Osteocyte (in vitro differentiated cells): ENCODE data around the gene OPN4. TPM values are rescaled to one million over a fixed set of nuclear protein-coding genes. Genes with fewer than 3 reads are reported as not detected.
A peak's percentile ranks its signal among the peaks of the same experiment; 100 is the strongest.

Experiments used
- DNase-seq: peaks from one replicate; pipeline ENCODE4 v3.0.0; 2021; ENCODE audit warnings: mixed read lengths; ENCODE audit not compliant: unreplicated experiment; ENCODE audit errors: extremely low spot score
- H3K27ac Mint-ChIP-seq: one replicate; pipeline ENCODE4 v1.8.0; 2021; ENCODE audit warnings: mild to moderate bottlenecking, mixed read lengths; ENCODE audit not compliant: unreplicated experiment
- H3K27me3 Mint-ChIP-seq: one replicate; pipeline ENCODE4 v1.8.0; 2021; ENCODE audit warnings: mixed read lengths; ENCODE audit not compliant: unreplicated experiment
- H3K36me3 Mint-ChIP-seq: one replicate; pipeline ENCODE4 v1.8.0; 2021; ENCODE audit warnings: mixed read lengths; ENCODE audit not compliant: unreplicated experiment
- H3K4me1 Mint-ChIP-seq: one replicate; pipeline ENCODE4 v1.8.0; 2021; ENCODE audit warnings: mixed read lengths; ENCODE audit not compliant: unreplicated experiment
- H3K4me3 Mint-ChIP-seq: one replicate; pipeline ENCODE4 v1.8.0; 2021; ENCODE audit warnings: mild to moderate bottlenecking, moderate library complexity, mixed read lengths; ENCODE audit not compliant: unreplicated experiment
- H3K9me3 Mint-ChIP-seq: one replicate; pipeline ENCODE4 v1.8.0; 2021; ENCODE audit warnings: mixed read lengths; ENCODE audit not compliant: unreplicated experiment
- total RNA-seq: library from RNA; stranded (reverse); gene quantifications from 2 replicates; pipeline ENCODE4 v1.2.1, GENCODE V29; 2021
- TF ChIP-seq, protein P1 (sequence below): fragments of 200-600 bp; sonication (generic); IDR thresholded peaks from 2 replicates; pipeline ENCODE4 v1.5.0; 2021; ENCODE audit warnings: antibody characterized with exemption, mild to moderate bottlenecking, moderate library complexity

The OPN4 gene
- total RNA-seq, 1 donor from 2014 or later = not detected

DNA sequence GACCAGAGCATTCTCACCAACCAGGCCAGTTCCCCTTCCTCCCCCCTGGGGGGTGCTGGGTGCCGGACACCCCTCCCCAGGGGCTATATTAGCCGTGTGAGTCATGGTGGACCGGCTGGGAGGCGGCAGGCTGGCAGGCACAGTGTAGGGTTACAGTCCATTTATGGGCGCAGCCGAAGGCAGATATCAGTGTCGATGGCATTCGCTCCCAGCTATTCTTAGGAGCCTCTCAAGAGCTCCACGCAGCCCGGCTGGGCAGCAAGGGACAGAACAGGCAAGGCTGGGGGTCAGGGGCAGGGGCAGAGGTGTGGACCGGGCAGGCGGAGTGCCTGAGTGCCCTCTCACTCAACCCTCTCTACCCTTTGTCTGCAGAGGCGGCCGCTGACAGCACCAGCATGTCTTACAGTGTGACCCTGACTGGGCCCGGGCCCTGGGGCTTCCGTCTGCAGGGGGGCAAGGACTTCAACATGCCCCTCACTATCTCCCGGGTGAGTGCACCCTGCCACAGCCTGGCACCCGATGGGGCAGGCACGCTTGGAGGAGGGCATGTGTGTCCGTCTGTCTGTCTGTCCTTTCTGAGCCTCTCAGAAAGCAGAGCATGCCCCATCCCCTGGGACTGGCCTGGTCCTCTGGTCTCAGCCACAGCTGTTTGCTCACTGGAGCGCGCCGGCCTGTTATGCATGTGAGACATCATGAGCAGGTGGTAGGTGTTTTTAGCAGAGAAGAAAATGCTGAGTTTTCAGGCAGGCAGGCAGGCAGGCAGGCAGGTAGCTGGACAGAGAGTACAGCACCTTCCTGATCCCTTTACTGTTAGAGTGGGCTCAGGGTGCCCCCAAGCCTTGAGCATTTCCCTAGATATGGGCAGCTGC lies 14.2 kb downstream of the OPN4 start, which contains the start of gene LDB3:
Gene LDB3 (plus strand): TSS at position 215 of the 869 bp plus-strand sequence. CDS start 181 bp downstream, at position 396.
- TF ChIP-seq, protein P1, sequence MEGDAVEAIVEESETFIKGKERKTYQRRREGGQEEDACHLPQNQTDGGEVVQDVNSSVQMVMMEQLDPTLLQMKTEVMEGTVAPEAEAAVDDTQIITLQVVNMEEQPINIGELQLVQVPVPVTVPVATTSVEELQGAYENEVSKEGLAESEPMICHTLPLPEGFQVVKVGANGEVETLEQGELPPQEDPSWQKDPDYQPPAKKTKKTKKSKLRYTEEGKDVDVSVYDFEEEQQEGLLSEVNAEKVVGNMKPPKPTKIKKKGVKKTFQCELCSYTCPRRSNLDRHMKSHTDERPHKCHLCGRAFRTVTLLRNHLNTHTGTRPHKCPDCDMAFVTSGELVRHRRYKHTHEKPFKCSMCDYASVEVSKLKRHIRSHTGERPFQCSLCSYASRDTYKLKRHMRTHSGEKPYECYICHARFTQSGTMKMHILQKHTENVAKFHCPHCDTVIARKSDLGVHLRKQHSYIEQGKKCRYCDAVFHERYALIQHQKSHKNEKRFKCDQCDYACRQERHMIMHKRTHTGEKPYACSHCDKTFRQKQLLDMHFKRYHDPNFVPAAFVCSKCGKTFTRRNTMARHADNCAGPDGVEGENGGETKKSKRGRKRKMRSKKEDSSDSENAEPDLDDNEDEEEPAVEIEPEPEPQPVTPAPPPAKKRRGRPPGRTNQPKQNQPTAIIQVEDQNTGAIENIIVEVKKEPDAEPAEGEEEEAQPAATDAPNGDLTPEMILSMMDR = no peak
- no peak for DNase-seq
- H3K4me1 Mint-ChIP-seq = peaks cover 61% of the 10 kb centered on the region
- no peak within 1 kb of the TSS for H3K27ac Mint-ChIP-seq
- no peaks in the 10 kb centered on the region for H3K9me3 Mint-ChIP-seq
- no peaks in the 10 kb centered on the region for H3K27me3 Mint-ChIP-seq
- H3K36me3 Mint-ChIP-seq = no peaks in the 10 kb centered on the region
- no peak within 1 kb of the TSS for H3K4me3 Mint-ChIP-seq

DNA sequence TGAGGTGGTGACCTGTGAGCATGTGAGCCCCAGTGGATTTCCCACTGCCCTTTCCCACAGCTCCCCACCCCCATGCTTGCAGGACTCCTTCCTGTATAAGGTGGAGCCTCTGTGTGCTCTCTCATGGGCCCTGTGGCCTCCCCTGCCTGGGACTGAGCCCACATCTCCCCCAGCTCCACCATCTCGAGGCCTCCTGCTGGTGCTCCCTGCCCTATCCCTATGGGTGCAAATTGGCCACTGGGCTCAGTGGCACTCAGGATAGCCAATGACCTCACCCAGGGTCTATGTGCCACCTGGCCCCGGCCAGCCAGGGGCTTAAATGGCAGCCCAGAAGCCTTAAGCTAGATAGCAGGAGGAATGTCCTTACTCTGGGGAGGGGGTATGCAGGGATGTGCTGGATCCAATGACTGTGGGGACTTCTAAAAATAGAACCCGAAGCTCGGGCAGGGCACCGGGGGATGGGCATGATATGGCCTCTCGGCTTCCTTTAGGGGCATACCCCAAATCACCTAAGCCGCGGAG lies 16.0 kb downstream of the OPN4 start:
- H3K27me3 Mint-ChIP-seq = no peaks in the 10 kb centered on the region
- TF ChIP-seq, protein P1 = no peak
- DNase-seq = no peak
- no peak overlapping the region for H3K27ac Mint-ChIP-seq
- H3K4me1 Mint-ChIP-seq = peaks cover 57% of the 10 kb centered on the region
- no peak overlapping the region for H3K4me3 Mint-ChIP-seq
- H3K9me3 Mint-ChIP-seq = no peaks in the 10 kb centered on the region
- H3K36me3 Mint-ChIP-seq = no peaks in the 10 kb centered on the region

DNA sequence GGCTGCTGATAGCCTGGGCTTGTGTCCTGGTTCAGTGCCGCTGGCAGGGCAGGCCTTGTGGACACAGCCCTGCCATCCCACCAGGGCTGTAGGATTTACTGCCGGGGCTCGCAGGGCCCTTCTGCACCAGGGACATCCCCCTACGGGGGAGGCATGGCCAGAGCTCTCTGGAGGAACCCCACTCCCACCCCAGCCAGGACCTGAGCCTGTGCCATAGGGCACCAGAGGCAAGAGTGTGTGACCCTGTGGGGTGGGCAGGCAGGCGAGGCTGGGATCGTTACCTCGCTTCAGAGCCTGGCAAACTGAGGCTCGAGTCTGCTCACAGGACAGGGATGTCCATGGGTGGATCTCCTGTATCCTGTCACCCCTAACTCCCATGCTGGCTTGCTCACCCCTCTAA lies 16.5 kb downstream of the OPN4 start:
- no peaks in the 10 kb centered on the region for H3K27me3 Mint-ChIP-seq
- no peak overlapping the region for H3K4me3 Mint-ChIP-seq
- H3K27ac Mint-ChIP-seq = no peak overlapping the region
- H3K4me1 Mint-ChIP-seq = peaks cover 57% of the 10 kb centered on the region
- TF ChIP-seq, protein P1 = no peak
- no peaks in the 10 kb centered on the region for H3K36me3 Mint-ChIP-seq
- no peaks in the 10 kb centered on the region for H3K9me3 Mint-ChIP-seq
- DNase-seq = no peak

DNA sequence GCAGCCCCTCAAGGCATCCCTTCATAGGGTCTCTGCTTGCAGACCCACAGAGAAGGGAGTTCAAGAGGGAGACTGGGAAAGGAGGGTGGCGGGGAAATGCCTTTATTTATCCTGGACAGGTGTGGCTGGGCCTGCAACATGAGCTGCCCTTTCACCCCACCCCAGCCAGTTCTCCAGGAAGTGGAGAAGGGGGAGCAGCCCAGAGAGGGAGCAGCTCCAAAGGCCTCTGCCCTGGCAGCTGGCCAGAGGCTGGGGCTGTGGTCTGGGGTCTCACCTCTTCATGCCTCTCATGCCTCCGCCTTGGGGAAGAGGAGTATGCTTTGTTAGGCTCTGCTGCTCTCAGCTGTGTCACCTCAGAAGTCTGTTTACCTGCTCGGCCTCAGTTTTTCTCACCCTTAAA lies 17.1 kb downstream of the OPN4 start:
- TF ChIP-seq, protein P1 = no peak
- no peaks in the 10 kb centered on the region for H3K27me3 Mint-ChIP-seq
- H3K4me3 Mint-ChIP-seq = no peak overlapping the region
- no peak overlapping the region for H3K27ac Mint-ChIP-seq
- H3K36me3 Mint-ChIP-seq = no peaks in the 10 kb centered on the region
- H3K4me1 Mint-ChIP-seq = peaks cover 55% of the 10 kb centered on the region
- no peaks in the 10 kb centered on the region for H3K9me3 Mint-ChIP-seq
- DNase-seq = no peak

DNA sequence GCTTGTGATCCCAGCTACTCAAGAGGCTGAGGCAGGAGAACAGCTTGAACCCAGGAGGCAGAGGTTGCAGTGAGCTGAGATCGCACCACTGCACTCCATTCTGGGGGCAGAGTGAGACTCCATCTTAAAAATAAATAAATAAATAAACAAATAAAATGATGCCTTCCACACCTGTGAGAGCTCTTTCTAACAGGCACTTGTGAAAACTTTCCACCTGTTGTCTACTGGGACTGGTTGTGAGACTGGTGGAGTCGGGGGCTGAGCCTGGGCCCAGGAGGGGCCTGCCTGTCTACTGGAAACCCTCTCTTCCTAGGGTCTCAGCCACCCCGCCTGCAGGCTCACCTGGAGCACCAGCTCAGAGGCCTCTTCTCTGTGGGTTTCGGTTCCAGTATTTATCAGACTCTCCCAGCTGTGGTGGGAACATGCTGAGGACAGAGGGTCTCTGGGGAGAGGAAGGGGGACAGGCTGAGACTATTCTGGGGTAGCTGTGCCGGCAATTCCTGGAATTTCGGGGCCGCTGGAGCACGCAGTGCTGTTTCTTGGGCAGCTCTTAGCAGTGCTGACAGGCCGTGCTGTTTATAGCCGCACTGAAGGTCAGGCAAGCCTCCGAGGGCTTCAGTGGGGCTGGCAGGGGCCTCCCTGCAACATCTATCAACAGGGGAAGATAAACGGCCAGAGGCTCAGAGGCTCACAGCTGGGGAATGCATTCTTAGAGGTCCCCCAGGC lies 17.8 kb downstream of the OPN4 start:
- Mint-ChIP-seq H3K27me3 (no peaks in the 10 kb centered on the region), H3K36me3 (no peaks in the 10 kb centered on the region), H3K27ac (peak overlapping the region; percentile 34), H3K4me1 (peaks cover 50% of the 10 kb centered on the region), H3K9me3 (no peaks in the 10 kb centered on the region), H3K4me3 (no peak overlapping the region)
- DNase-seq = no peak
- TF ChIP-seq, protein P1 = no peak
